Kidney (tissue), 22 donors: ENCODE data around the gene COL12A1. TPM values are rescaled to one million over a fixed set of nuclear protein-coding genes. Genes with fewer than 3 reads are reported as not detected.
A peak's percentile ranks its signal among the peaks of the same experiment; 100 is the strongest.

Source experiments
- DNase-seq, 5 donors: peaks; one replicate each; pipeline ENCODE4 v3.0.0-alpha.2; 2013 to 2020
- FAIRE-seq: peaks from 2 replicates; lab custom pipeline; 2012; peaks lifted over from hg19 to GRCh38; lab: Jason Lieb, UNC
- H3K27ac ChIP-seq, 2 donors: one replicate each; pipeline ENCODE4 v1.7.0; 2013; ENCODE audit warnings: low read depth in 2 of 2, low read length in 2 of 2, inconsistent platforms in 1 of 2
- H3K27me3 ChIP-seq: one replicate; pipeline ENCODE4 v1.7.1; 2013; ENCODE audit warnings: low read length, inconsistent platforms; ENCODE audit not compliant: control insufficient read depth, insufficient read depth
- H3K36me3 ChIP-seq, 3 donors: one replicate each; pipeline versions ENCODE4 v1.7.0 to v1.7.1; 2013; ENCODE audit warnings: low read length in 3 of 3, control low read depth in 1 of 3, inconsistent platforms in 1 of 3; ENCODE audit not compliant: insufficient read depth in 3 of 3, control insufficient read depth in 2 of 3
- H3K4me1 ChIP-seq, 3 donors: one replicate each; pipeline versions ENCODE4 v1.7.0 to v1.7.1; 2013; ENCODE audit warnings: low read length in 3 of 3, inconsistent platforms in 1 of 3, low read depth in 1 of 3; ENCODE audit not compliant: control insufficient read depth in 2 of 3, insufficient read depth in 2 of 3
- H3K4me3 ChIP-seq, 3 donors: one replicate each; pipeline versions ENCODE4 v1.7.0 to v1.8.1; 2013; ENCODE audit warnings: low read length in 3 of 3, control low read depth in 1 of 3, inconsistent platforms in 1 of 3
- H3K9ac ChIP-seq, 3 donors: one replicate each; pipeline versions ENCODE4 v1.7.0 to v1.7.1; 2013; ENCODE audit warnings: low read length in 3 of 3, control low read depth in 1 of 3, inconsistent platforms in 1 of 3
- H3K9me3 ChIP-seq, 3 donors: one replicate each; pipeline versions ENCODE4 v1.7.0 to v1.7.1; 2013; ENCODE audit warnings: low read length in 3 of 3, control low read depth in 1 of 3, inconsistent platforms in 1 of 3; ENCODE audit not compliant: control insufficient read depth in 2 of 3, insufficient read depth in 1 of 3
- intact Hi-C: fragments of 100-400 bp; cut with DNase I; formaldehyde crosslinking; loops from one replicate; pipeline ENCODE4 v1.11.1; 2022
- long read RNA-seq, 10 donors: library from polyadenylated mRNA in 1 of 10; unstranded in 1 of 10; transcript quantifications; one replicate each; pipeline ENCODE4 v2.0.0 and lab custom pipeline, GENCODE V29; 2021 to 2026
- polyA plus RNA-seq: library from polyadenylated mRNA; stranded (reverse); fragments of 350-450 nt; fragmentation: Illumina TruSeq; extraction: RNeasy Lipid Tissue Mini Kit (QIAGEN cat#74804); gene quantifications from one replicate; pipeline ENCODE4 v1.2.3, GENCODE V29; 2014; ENCODE audit warnings: low read depth, low replicate concordance; ENCODE audit not compliant: insufficient read depth
- total RNA-seq: library from RNA; stranded (reverse); fragmentation: NEBNext Ultra II Directional; extraction: Animal tissue kit (Norgen Biotek cat#: 25700); gene quantifications from one replicate; pipeline ENCODE4 v1.2.1, GENCODE V29; 2021
- TF ChIP-seq, protein P1 (sequence below): IDR thresholded peaks from 3 replicates; pipeline ENCODE4 v1.5.1; 2012; ENCODE audit warnings: mild to moderate bottlenecking, moderate library complexity, borderline replicate concordance; ENCODE audit not compliant: insufficient read depth; ENCODE audit errors: extremely low read depth
- donor health status: control.
- donor health status: control.
- donor health status: control.
- donor health status: control.
- donor health status: control.
- donor health status: DM: yes; HTN: yes; CAD: no.
- donor health status: Normal renal cell carcinoma (clear cell type).

The COL12A1 gene
- total RNA-seq (28.3 TPM), polyA plus RNA-seq (12.3 TPM)
- long read RNA-seq, donor 1, partial matches to known transcripts = 29 of 29 reads
- long read RNA-seq, donor 1, other reads (novel, unspliced or antisense) = 0 of 29 reads
- long read RNA-seq, donor 2, partial matches to known transcripts = 13 of 14 reads
- long read RNA-seq, donor 2, other reads (novel, unspliced or antisense) = 0 of 14 reads
- long read RNA-seq, donor 3 = 0 reads
- long read RNA-seq, donor 4 = 0 reads
- long read RNA-seq, donor 5 = 0 reads
- long read RNA-seq, donor 6, partial matches to known transcripts = 20 of 20 reads
- long read RNA-seq, donor 6, other reads (novel, unspliced or antisense) = 0 of 20 reads
- long read RNA-seq, donor 7, full-length matches to known transcripts = 1 of 6 reads
- long read RNA-seq, donor 7, partial matches to known transcripts = 5 of 6 reads
- long read RNA-seq, donor 7, other reads (novel, unspliced or antisense) = 0 of 6 reads
- long read RNA-seq, donor 8 = 0 reads
- long read RNA-seq, donor 9 = 0 reads
- long read RNA-seq, donor 10 = 0 reads

DNA sequence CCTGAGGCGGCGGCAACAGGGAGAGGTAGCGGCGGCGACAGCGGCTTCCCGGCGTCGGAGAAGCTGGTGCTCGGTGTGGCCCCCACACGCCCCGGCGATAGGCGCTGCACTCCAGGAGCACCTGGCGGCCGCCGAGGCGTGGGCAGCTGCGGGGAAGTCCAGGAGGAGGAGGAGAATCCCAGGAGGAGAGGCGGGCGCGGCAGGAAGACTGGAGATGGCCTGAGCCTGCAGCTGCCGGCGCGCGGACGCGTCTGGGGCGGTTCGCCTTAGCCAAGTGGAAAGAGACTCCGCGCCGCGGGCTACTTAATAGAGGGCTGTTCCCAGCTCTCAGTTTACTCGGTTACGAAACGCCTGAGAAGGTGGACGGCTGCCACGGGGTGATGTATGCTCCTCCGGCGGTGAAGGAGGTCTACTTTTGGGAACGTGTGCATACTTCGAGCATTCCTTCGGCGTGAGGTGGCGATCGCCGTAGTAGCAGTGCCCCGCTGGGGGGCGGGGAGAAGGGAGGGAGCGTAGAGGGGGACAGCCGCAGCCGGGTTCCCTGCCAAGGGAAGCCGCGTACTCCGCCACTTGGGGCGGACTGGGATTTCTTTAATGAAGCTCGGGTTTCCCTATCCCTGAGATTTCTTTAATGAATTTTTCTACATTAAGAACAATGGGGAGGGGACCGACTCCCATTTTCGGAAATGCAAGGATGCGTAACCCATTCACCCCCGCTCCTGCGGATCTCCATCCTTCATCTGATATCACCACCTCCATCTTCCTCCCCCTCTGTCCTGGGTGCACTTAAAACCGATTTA, at the start of gene COL12A1:
Gene COL12A1 (minus strand): TSS at position 278 of the 800 bp plus-strand sequence. CDS start 3,261 bp downstream, outside the sequence.
- no peaks in the 10 kb centered on the region for H3K9me3 ChIP-seq
- peaks cover 0 to 16% (median 4%) of the 10 kb centered on the region in 3 donors for H3K4me1 ChIP-seq
- TF ChIP-seq, protein P1, sequence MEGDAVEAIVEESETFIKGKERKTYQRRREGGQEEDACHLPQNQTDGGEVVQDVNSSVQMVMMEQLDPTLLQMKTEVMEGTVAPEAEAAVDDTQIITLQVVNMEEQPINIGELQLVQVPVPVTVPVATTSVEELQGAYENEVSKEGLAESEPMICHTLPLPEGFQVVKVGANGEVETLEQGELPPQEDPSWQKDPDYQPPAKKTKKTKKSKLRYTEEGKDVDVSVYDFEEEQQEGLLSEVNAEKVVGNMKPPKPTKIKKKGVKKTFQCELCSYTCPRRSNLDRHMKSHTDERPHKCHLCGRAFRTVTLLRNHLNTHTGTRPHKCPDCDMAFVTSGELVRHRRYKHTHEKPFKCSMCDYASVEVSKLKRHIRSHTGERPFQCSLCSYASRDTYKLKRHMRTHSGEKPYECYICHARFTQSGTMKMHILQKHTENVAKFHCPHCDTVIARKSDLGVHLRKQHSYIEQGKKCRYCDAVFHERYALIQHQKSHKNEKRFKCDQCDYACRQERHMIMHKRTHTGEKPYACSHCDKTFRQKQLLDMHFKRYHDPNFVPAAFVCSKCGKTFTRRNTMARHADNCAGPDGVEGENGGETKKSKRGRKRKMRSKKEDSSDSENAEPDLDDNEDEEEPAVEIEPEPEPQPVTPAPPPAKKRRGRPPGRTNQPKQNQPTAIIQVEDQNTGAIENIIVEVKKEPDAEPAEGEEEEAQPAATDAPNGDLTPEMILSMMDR = no peak
- FAIRE-seq (no peak), DNase-seq (peak; percentile 74 to 94 (median 82))
- H3K36me3 ChIP-seq = no peaks in the 10 kb centered on the region
- peak within 1 kb of the TSS; percentile 56 to 77 (median 70) for H3K4me3 ChIP-seq
- H3K27me3 ChIP-seq = peaks cover 9% of the 10 kb centered on the region
- intact Hi-C loops = loop anchor here (5.0 kb wide), 1 partner anchor 1469 kb away; no protein-coding TSS in a partner anchor
- H3K27ac ChIP-seq = peak within 1 kb of the TSS; percentile 79 to 83
- peak within 1 kb of the TSS in 2 of 3 donors; percentile 65 to 69 for H3K9ac ChIP-seq

DNA sequence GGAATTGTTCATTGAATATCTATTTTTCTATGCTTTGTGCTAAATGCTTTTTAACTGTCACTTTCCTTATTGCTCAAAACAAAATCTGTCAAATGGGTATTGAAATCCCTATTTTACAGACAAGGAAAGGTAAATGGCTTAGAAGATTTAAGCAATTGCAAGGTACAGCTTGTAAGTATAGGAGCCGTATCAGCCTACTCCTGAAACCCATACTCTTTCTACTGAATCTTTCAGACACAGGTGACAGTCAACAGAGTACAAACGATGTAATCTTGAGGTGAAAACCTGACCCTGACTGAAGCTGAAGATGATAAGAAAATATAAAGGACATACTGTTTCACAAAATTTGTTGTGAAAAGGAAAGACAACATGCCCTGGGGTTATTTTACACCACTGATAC, 44.7 kb upstream of the COL12A1 start:
- Histone ChIP-seq H3K4me3 (no peak overlapping the region), H3K9me3 (no peaks in the 10 kb centered on the region), H3K9ac (no peak overlapping the region), H3K27ac (no peak overlapping the region), H3K4me1 (no peaks in the 10 kb centered on the region), H3K36me3 (peaks cover 0 to 12% (median 3%) of the 10 kb centered on the region in 3 donors), H3K27me3 (no peaks in the 10 kb centered on the region)
- no peak for FAIRE-seq
- TF ChIP-seq, protein P1 = no peak
- DNase-seq = no peak
- intact Hi-C loops = no loop called here

DNA sequence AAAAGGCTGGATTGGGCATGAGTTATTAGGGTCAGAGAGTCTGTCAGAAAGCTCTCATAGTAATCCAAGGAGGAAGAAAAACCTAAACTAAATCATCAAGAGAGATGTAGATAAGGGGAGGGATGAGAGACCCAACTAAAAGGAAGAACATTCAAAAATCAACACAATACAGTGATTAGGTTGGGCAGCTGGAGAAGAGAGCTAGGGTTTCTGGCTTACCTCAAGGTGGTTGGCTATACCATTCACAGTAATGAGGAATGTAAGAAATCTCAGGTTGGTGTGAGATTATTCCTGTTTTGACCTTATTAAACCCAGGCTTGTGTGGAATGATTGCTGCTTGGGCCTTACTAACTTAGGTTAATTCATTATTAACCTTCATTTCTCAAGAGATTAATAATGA, 44.0 kb upstream of the COL12A1 start:
- no peak overlapping the region for H3K4me3 ChIP-seq
- intact Hi-C loops = no loop called here
- FAIRE-seq = no peak

More for the DNA sequence above, 44.0 kb upstream of the COL12A1 start:
- TF ChIP-seq, protein P1 = no peak
- no peaks in the 10 kb centered on the region for H3K27me3 ChIP-seq
- no peak overlapping the region for H3K27ac ChIP-seq
- peaks cover 0 to 4% (median 0%) of the 10 kb centered on the region in 3 donors for H3K36me3 ChIP-seq
- H3K9ac ChIP-seq = no peak overlapping the region
- no peaks in the 10 kb centered on the region for H3K9me3 ChIP-seq
- H3K4me1 ChIP-seq = no peaks in the 10 kb centered on the region
- no peak for DNase-seq
